ENCODE measurements around the gene SPNS3. TPM values are rescaled to one million over a fixed set of nuclear protein-coding genes. Genes with fewer than 3 reads are reported as not detected.

SPNS3 gene
- total RNA-seq, 1 donor from 2014 or later, result not detected

Other genes with a start within 250 kb of the SPNS3 start
- 15.9 and 17.0 TPM in 2 replicates for gene ANKFY1, start 170.0 kb upstream of the SPNS3 start, total RNA-seq
- 74.5 and 75.0 TPM in 2 replicates for gene UBE2G1, start 67.3 kb upstream of the SPNS3 start, total RNA-seq
- gene SPNS2, start 64.9 kb downstream of the SPNS3 start, total RNA-seq, result 0.47 and 0.56 TPM in 2 replicates
- gene MYBBP1A, start 121.4 kb downstream of the SPNS3 start, total RNA-seq, result 50.0 and 51.4 TPM in 2 replicates
- gene GGT6, start 126.6 kb downstream of the SPNS3 start, total RNA-seq, result not detected in 2 replicates
- gene SMTNL2, start 150.6 kb downstream of the SPNS3 start, total RNA-seq, result 0.08 and 0.10 TPM in 2 replicates
- gene ALOX15, start 207.7 kb downstream of the SPNS3 start, total RNA-seq, result not detected in 2 replicates

Measured in myocyte (in vitro differentiated cells).